Endodermal cell (in vitro differentiated cells): ENCODE results near the gene ANKS3. TPM values are rescaled to one million over a fixed set of nuclear protein-coding genes. Genes with fewer than 3 reads are reported as not detected.
"Not testable (repeated sequence)": the region's sequence is repeated elsewhere in the genome, so short reads cannot be mapped to it uniquely, and the experiment has no call there.

Experiments
- DNase-seq: peaks from one replicate; pipeline ENCODE4 v3.0.0-alpha.2; 2017
- H3K27ac ChIP-seq: 2 replicates; pipeline ENCODE4 v1.5.1; 2013; ENCODE audit warnings: mild to moderate bottlenecking, low read depth, low read length, moderate library complexity
- H3K27me3 ChIP-seq: 2 replicates; pipeline ENCODE4 v1.6.1; 2013; ENCODE audit warnings: mild to moderate bottlenecking, low read length, moderate library complexity; ENCODE audit not compliant: insufficient read depth, control insufficient read depth, poor library complexity, severe bottlenecking
- H3K36me3 ChIP-seq: 2 replicates; pipeline ENCODE4 v1.7.0; 2013; ENCODE audit warnings: mild to moderate bottlenecking, low read length, moderate library complexity; ENCODE audit not compliant: control insufficient read depth, insufficient read depth
- H3K4me1 ChIP-seq: one replicate; pipeline ENCODE4 v1.7.0; 2013; ENCODE audit warnings: low read length; ENCODE audit not compliant: control insufficient read depth, insufficient read depth
- H3K4me3 ChIP-seq: 2 replicates; pipeline ENCODE4 v1.5.1; 2013; ENCODE audit warnings: mild to moderate bottlenecking, low read length, moderate library complexity
- H3K9ac ChIP-seq: 2 replicates; pipeline ENCODE4 v1.6.1; 2013; ENCODE audit warnings: mild to moderate bottlenecking, low read length, moderate library complexity; ENCODE audit not compliant: poor library complexity, severe bottlenecking; ENCODE audit errors: extremely low read depth
- H3K9me3 ChIP-seq: 2 replicates; pipeline ENCODE4 v1.6.1; 2013; ENCODE audit warnings: mild to moderate bottlenecking, low read length, moderate library complexity; ENCODE audit not compliant: control insufficient read depth
- H3K27ac Mint-ChIP-seq: 2 replicates; pipeline ENCODE4 v1.8.0; 2020; ENCODE audit warnings: mixed read lengths
- H3K27me3 Mint-ChIP-seq: 2 replicates; pipeline ENCODE4 v1.8.0; 2021; ENCODE audit warnings: mild to moderate bottlenecking, mixed read lengths; ENCODE audit not compliant: insufficient read depth
- H3K36me3 Mint-ChIP-seq: 2 replicates; pipeline ENCODE4 v1.8.0; 2020; ENCODE audit warnings: low read depth, mixed read lengths
- H3K4me1 Mint-ChIP-seq: 2 replicates; pipeline ENCODE4 v1.8.0; 2020; ENCODE audit warnings: mixed read lengths
- H3K4me3 Mint-ChIP-seq: 2 replicates; pipeline ENCODE4 v1.8.0; 2020; ENCODE audit warnings: mild to moderate bottlenecking, moderate library complexity, mixed read lengths
- H3K9me3 Mint-ChIP-seq: 2 replicates; pipeline ENCODE4 v1.8.0; 2020; ENCODE audit warnings: mild to moderate bottlenecking, mixed read lengths
- WGBS, 2 experiments: methylation state at CpG; one replicate each; pipeline versions ENCODE4 v1.1.5 to v1.1.7; 2013; ENCODE audit warnings: missing lambda C conversion rate in 2 of 2, mixed read lengths in 1 of 2; ENCODE audit not compliant: insufficient coverage in 1 of 2, insufficient read length in 1 of 2; 5-methylcytosine and 5-hydroxymethylcytosine counted together
- total RNA-seq, 2 donors: library from RNA; stranded (reverse); fragmentation: NEBNext Ultra II Directional in 1 of 2; extraction: Animal tissue kit (Norgen Biotek cat#: 25700) in 1 of 2; gene quantifications; 2 replicates in 1 of 2; 3 replicates in 1 of 2; pipeline ENCODE4 v1.2.1, GENCODE V29; 2021
- TF ChIP-seq, protein P1 (sequence below): fragments of 200-600 bp; sonication (generic); conservative IDR thresholded peaks from 2 replicates; pipeline ENCODE4 v1.5.0; 2021; ENCODE audit warnings: antibody characterized with exemption, mild to moderate bottlenecking

ANKS3 gene
- total RNA-seq, 2 donors from 2014 or later = 32.4 to 41.0 TPM

DNA sequence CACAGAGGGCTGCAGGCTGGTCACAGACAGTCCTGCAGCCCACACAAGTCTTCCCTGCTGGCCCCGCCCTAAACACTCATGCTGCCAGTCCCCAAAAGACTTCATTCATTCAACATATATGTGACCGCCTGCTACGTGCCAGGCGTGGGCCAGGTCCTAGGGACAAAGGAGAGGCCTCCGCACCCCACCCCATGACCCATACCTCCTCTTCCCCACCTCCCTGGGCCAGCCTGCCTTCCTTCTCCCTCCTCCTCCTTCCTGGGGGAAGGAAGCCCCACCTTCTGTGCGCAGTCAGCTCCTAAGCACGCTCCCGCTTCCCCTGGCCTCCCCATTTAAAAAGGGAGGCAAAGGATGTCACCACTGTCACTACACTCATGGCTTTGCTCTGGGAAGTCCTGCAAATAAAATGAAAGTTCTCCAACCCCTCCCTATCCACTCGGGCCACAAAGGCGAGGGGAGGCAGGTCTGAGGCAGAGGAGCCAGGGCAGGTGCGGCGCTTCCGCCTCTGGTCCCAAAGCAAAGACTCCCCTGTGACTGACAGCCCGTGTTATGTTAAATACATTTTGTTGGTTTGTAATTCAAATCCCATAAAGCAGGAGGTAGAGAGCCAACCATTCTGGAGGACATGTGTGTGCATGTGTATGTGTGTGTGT lies 9.3 kb upstream of the ANKS3 start:
- Histone ChIP-seq H3K9me3 (no peaks in the 10 kb centered on the region), H3K36me3 (no peaks in the 10 kb centered on the region), H3K4me1 (no peaks in the 10 kb centered on the region), H3K9ac (no peak overlapping the region), H3K27ac (no peak overlapping the region), H3K27me3 (no peaks in the 10 kb centered on the region), H3K4me3 (no peak overlapping the region)
- Mint-ChIP-seq H3K27me3 (peaks cover 1% of the 10 kb centered on the region), H3K9me3 (no peaks in the 10 kb centered on the region), H3K4me1 (no peaks in the 10 kb centered on the region), H3K36me3 (no peaks in the 10 kb centered on the region), H3K4me3 (no peak overlapping the region), H3K27ac (no peak overlapping the region)
- DNase-seq = no peak
- WGBS, 2 experiments = 84 to 89% methylated on average over 4 to 14 of the region's 14 CpGs
- TF ChIP-seq, protein P1, sequence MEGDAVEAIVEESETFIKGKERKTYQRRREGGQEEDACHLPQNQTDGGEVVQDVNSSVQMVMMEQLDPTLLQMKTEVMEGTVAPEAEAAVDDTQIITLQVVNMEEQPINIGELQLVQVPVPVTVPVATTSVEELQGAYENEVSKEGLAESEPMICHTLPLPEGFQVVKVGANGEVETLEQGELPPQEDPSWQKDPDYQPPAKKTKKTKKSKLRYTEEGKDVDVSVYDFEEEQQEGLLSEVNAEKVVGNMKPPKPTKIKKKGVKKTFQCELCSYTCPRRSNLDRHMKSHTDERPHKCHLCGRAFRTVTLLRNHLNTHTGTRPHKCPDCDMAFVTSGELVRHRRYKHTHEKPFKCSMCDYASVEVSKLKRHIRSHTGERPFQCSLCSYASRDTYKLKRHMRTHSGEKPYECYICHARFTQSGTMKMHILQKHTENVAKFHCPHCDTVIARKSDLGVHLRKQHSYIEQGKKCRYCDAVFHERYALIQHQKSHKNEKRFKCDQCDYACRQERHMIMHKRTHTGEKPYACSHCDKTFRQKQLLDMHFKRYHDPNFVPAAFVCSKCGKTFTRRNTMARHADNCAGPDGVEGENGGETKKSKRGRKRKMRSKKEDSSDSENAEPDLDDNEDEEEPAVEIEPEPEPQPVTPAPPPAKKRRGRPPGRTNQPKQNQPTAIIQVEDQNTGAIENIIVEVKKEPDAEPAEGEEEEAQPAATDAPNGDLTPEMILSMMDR = no peak

DNA sequence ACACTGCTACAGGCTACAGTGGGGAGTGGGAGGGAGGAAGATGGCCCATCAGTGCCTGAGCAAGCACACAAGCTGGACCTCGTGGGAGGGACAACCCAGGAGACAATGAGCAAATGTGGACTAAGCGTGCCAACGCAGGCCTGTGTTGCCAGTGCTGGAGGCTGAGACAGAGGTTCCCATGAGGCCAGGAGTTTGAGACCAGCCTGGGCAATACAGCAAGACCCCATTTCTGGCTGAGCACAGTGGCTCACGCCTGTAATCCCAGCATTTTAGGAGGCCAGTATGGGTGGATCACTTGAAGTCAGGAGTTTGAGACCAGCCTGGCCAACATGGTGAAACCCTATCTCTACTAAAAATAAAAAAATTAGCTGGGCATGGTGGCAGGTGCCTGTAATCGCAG lies 4.3 kb upstream of the ANKS3 start:
- not testable (repeated sequence) for H3K27me3 ChIP-seq, H3K36me3 Mint-ChIP-seq, H3K4me3 Mint-ChIP-seq, H3K4me1 Mint-ChIP-seq, H3K9me3 Mint-ChIP-seq, H3K9me3 ChIP-seq, H3K27me3 Mint-ChIP-seq, H3K4me3 ChIP-seq, H3K27ac Mint-ChIP-seq, H3K9ac ChIP-seq, H3K4me1 ChIP-seq, H3K27ac ChIP-seq, DNase-seq, H3K36me3 ChIP-seq
- WGBS, 2 experiments = 89% methylated on average over 5 of the region's 5 CpGs

GRCh38 chr16:4737545-4737944 lies 3.5 kb upstream of the ANKS3 start:
- Mint-ChIP-seq H3K27me3 (peaks cover 3% of the 10 kb centered on the region), H3K4me1 (peaks cover 2% of the 10 kb centered on the region), H3K36me3 (no peaks in the 10 kb centered on the region), H3K9me3 (no peaks in the 10 kb centered on the region), H3K27ac (no peak overlapping the region), H3K4me3 (no peak overlapping the region)
- no peak for DNase-seq
- Histone ChIP-seq H3K4me1 (no peaks in the 10 kb centered on the region), H3K27me3 (no peaks in the 10 kb centered on the region), H3K4me3 (no peak overlapping the region), H3K36me3 (no peaks in the 10 kb centered on the region), H3K9me3 (no peaks in the 10 kb centered on the region), H3K27ac (no peak overlapping the region), H3K9ac (no peak overlapping the region)
- TF ChIP-seq, protein P1 = no peak
- 89 to 90% methylated on average over 13 to 15 of the region's 15 CpGs for WGBS, 2 experiments

DNA sequence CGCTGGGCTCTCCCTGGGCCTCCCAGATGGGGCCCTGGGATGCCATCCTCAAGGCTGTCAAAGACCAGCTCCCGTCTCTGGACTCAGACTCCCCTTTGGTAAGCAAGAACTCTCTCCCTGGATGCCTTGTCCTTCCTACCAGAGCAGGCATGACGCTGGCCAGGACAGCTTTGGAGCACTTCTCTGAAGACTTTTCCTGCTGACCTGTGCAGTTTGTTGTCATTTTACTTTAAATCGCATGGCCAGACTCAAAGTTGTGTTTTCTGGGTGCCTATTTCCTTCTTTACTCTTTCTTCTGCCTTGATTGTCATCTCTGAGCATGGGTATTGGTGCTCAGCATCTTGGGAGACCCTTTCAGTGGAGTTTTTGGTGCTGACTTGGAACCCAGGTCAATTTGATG lies 2.5 kb upstream of the ANKS3 start:
- H3K9me3 ChIP-seq = no peaks in the 10 kb centered on the region
- no peaks in the 10 kb centered on the region for H3K27me3 ChIP-seq
- no peak overlapping the region for H3K27ac ChIP-seq
- peaks cover 2% of the 10 kb centered on the region for H3K4me1 Mint-ChIP-seq
- peaks cover 3% of the 10 kb centered on the region for H3K27me3 Mint-ChIP-seq
- no peaks in the 10 kb centered on the region for H3K36me3 Mint-ChIP-seq
- DNase-seq = no peak
- H3K4me1 ChIP-seq = no peaks in the 10 kb centered on the region
- H3K4me3 Mint-ChIP-seq = no peak overlapping the region
- H3K9me3 Mint-ChIP-seq = no peaks in the 10 kb centered on the region
- H3K36me3 ChIP-seq = no peaks in the 10 kb centered on the region
- no peak overlapping the region for H3K27ac Mint-ChIP-seq
- no peak overlapping the region for H3K9ac ChIP-seq
- 81 to 90% methylated on average over 4 of the region's 4 CpGs for WGBS, 2 experiments
- TF ChIP-seq, protein P1 = no peak
- H3K4me3 ChIP-seq = no peak overlapping the region
